Fibroblast of pulmonary artery (primary cell): ENCODE measurements around the gene TAGLN.

ENCODE experiments used
- DNase-seq: peaks from one replicate; pipeline ENCODE4 v3.0.0-alpha.2; 2010; ENCODE audit warnings: low read depth
- H3K4me3 ChIP-seq: replicated peaks from 2 replicates; pipeline ENCODE4 v1.5.1; 2011; ENCODE audit warnings: low read depth, mild to moderate bottlenecking, control low read depth, low read length, moderate library complexity
- CTCF ChIP-seq: IDR thresholded peaks from 2 replicates; pipeline ENCODE4 v1.5.1; 2011; ENCODE audit warnings: mild to moderate bottlenecking, control low read depth, low read length, inconsistent platforms; ENCODE audit errors: missing control alignments

The TAGLN gene

GRCh38 chr11:117219455-117219854, 20.3 kb downstream of the TAGLN start:
- no peak for TF ChIP-seq CTCF
- no peak overlapping the region for H3K4me3 ChIP-seq
- DNase-seq, result no peak

GRCh38 chr11:117219995-117220394, 20.8 kb downstream of the TAGLN start:
- DNase-seq, result no peak
- H3K4me3 ChIP-seq, result no peak overlapping the region

GRCh38 chr11:117220568-117220967, 21.4 kb downstream of the TAGLN start:
- no peak overlapping the region for H3K4me3 ChIP-seq
- peak; percentile 45 for DNase-seq
- no peak for TF ChIP-seq CTCF

More at GRCh38 chr11:117219995-117220394, 20.8 kb downstream of the TAGLN start:
- TF ChIP-seq CTCF, result no peak

- peak; percentile 60 for DNase-seq
- H3K4me3 ChIP-seq, result no peak overlapping the region
- TF ChIP-seq CTCF, result no peak
Observed at GRCh38 chr11:117220999-117221774, 22.0 kb downstream of the TAGLN start.

GRCh38 chr11:117221775-117222517, 22.8 kb downstream of the TAGLN start:
- TF ChIP-seq CTCF, result no peak
- H3K4me3 ChIP-seq, result no peak overlapping the region
- peak; percentile 72 for DNase-seq

- H3K4me3 ChIP-seq, result no peak overlapping the region
- TF ChIP-seq CTCF, result no peak
- DNase-seq, result no peak
Observed at GRCh38 chr11:117222991-117223740, 24.0 kb downstream of the TAGLN start.
